ENCODE results near the gene ZFYVE9. TPM values are rescaled to one million over a fixed set of nuclear protein-coding genes. Genes with fewer than 3 reads are reported as not detected.
"Not testable (repeated sequence)": the region's sequence is repeated elsewhere in the genome, so short reads cannot be mapped to it uniquely, and the experiment has no call there.

Gene ZFYVE9, protein sequence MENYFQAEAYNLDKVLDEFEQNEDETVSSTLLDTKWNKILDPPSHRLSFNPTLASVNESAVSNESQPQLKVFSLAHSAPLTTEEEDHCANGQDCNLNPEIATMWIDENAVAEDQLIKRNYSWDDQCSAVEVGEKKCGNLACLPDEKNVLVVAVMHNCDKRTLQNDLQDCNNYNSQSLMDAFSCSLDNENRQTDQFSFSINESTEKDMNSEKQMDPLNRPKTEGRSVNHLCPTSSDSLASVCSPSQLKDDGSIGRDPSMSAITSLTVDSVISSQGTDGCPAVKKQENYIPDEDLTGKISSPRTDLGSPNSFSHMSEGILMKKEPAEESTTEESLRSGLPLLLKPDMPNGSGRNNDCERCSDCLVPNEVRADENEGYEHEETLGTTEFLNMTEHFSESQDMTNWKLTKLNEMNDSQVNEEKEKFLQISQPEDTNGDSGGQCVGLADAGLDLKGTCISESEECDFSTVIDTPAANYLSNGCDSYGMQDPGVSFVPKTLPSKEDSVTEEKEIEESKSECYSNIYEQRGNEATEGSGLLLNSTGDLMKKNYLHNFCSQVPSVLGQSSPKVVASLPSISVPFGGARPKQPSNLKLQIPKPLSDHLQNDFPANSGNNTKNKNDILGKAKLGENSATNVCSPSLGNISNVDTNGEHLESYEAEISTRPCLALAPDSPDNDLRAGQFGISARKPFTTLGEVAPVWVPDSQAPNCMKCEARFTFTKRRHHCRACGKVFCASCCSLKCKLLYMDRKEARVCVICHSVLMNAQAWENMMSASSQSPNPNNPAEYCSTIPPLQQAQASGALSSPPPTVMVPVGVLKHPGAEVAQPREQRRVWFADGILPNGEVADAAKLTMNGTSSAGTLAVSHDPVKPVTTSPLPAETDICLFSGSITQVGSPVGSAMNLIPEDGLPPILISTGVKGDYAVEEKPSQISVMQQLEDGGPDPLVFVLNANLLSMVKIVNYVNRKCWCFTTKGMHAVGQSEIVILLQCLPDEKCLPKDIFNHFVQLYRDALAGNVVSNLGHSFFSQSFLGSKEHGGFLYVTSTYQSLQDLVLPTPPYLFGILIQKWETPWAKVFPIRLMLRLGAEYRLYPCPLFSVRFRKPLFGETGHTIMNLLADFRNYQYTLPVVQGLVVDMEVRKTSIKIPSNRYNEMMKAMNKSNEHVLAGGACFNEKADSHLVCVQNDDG (N-terminal part only)
- total RNA-seq: 17.9 TPM
- long read RNA-seq, full-length matches to known transcripts: 2 of 5 reads
- long read RNA-seq, partial matches to known transcripts: 2 of 5 reads
- long read RNA-seq, other reads (novel, unspliced or antisense): 1 of 5 reads

DNA sequence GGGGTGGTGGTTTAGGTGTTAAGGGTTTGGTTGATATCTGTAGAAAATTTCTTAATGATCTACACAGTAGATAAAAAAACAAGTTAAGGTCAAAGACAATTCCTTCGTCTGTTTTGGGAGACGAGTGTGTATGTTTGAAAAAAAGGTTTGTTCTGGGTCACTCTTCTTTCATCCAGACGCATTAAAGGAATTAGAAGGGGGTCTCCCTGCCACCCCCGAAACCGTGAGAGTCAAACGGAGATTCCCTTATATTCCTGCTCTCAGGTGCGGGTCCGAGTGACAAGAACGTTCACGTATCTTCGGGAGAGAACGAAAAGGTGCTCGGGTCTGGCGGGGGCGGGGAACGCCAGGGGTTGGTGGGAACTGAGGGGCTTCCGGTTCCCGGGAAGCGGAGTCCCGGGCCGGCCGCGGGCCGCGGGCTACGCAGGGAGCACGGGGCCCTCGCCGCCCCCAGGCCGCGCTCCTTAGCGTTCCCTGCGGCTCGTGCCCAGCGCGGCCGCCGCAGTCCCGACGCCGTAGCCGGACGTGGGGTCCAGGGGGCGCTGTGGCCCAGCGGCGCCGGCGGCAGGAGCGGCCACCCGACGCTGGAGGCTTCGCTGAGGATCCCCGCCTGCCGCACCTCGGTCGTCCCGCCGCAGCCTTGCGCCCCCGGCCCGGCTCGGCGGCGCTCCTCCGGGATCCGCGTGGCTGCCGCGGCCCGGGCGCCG, at the start of gene ZFYVE9:
ZFYVE9 (plus strand) TSS at position 577 of the 707 bp plus-strand sequence. CDS start 91,118 bp downstream, outside the sequence.
- Histone ChIP-seq H3K27ac (replicated peaks) (peak within 1 kb of the TSS; percentile 97), H3K4me1 (peaks cover 48% of the 10 kb centered on the region), H3K27me3 (ENCODE audit: low read depth) (no peaks in the 10 kb centered on the region), H3K4me3 (peak within 1 kb of the TSS; percentile 95), H3K36me3 (no peaks in the 10 kb centered on the region), H3K9me3 (replicated peaks) (no peaks in the 10 kb centered on the region)
- intact Hi-C loops (cut with micrococcal nuclease): loop anchor here (5.0 kb wide), 1 partner anchor 156 kb away; no protein-coding TSS in a partner anchor
- peak; percentile 76 for DNase-seq
- TF ChIP-seq, protein P1, sequence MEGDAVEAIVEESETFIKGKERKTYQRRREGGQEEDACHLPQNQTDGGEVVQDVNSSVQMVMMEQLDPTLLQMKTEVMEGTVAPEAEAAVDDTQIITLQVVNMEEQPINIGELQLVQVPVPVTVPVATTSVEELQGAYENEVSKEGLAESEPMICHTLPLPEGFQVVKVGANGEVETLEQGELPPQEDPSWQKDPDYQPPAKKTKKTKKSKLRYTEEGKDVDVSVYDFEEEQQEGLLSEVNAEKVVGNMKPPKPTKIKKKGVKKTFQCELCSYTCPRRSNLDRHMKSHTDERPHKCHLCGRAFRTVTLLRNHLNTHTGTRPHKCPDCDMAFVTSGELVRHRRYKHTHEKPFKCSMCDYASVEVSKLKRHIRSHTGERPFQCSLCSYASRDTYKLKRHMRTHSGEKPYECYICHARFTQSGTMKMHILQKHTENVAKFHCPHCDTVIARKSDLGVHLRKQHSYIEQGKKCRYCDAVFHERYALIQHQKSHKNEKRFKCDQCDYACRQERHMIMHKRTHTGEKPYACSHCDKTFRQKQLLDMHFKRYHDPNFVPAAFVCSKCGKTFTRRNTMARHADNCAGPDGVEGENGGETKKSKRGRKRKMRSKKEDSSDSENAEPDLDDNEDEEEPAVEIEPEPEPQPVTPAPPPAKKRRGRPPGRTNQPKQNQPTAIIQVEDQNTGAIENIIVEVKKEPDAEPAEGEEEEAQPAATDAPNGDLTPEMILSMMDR (IDR thresholded peaks at IDR 0.05; ENCODE audit: borderline replicate concordance): peak; percentile 86

DNA sequence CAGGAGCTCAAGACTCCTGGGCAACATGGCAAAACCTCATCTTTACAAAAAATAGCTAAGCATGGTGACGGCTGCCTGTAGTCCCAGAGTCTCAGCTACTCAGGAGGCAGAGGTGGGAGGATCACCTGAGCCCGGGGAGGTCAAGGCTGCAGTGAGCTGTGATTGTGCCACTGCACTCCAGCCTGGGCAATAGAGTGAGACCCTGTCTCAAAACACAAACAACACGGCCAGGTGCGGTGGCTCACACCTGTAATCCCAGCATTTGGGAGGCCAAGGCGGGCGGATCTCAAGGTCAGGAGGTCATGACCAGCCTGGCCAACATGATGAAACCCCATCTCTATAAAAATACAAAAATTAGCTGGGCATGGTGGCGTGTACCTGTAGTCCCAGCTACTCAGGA, 47.6 kb upstream of the ZFYVE9 start:
- H3K9me3 ChIP-seq (replicated peaks); DNase-seq; H3K27ac ChIP-seq (replicated peaks); H3K4me1 ChIP-seq; H3K4me3 ChIP-seq; intact Hi-C loops (cut with micrococcal nuclease); H3K27me3 ChIP-seq (ENCODE audit: low read depth): not testable (repeated sequence)
- peaks cover 28% of the 10 kb centered on the region for H3K36me3 ChIP-seq

DNA sequence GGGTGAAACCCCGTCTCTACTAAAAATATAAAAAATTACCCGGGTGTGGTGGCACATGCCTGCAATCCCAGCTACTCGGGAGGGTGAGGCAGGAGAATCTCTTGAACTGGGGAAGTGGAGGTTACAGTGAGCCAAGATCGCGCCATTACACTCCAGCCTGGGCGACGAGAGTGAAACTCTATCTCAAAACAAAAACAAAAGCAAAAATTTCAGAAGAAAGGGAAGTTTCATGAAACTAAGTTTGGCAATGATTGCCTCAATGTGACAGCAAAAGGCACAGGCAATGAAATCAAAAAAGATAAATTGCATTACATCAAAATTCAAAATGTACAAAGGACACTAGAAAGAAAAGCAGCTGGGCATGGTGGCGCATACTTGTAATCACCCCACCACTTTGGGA, 45.7 kb upstream of the ZFYVE9 start:
- H3K27ac ChIP-seq (replicated peaks): no peak overlapping the region
- no peak overlapping the region for H3K4me3 ChIP-seq
- H3K27me3 ChIP-seq (ENCODE audit: low read depth): no peaks in the 10 kb centered on the region
- H3K9me3 ChIP-seq (replicated peaks): no peaks in the 10 kb centered on the region
- peaks cover 11% of the 10 kb centered on the region for H3K36me3 ChIP-seq
- intact Hi-C loops (cut with micrococcal nuclease): no loop called here
- no peak for DNase-seq
- TF ChIP-seq, protein P1 (IDR thresholded peaks at IDR 0.05; ENCODE audit: borderline replicate concordance): no peak
- H3K4me1 ChIP-seq: no peaks in the 10 kb centered on the region

DNA sequence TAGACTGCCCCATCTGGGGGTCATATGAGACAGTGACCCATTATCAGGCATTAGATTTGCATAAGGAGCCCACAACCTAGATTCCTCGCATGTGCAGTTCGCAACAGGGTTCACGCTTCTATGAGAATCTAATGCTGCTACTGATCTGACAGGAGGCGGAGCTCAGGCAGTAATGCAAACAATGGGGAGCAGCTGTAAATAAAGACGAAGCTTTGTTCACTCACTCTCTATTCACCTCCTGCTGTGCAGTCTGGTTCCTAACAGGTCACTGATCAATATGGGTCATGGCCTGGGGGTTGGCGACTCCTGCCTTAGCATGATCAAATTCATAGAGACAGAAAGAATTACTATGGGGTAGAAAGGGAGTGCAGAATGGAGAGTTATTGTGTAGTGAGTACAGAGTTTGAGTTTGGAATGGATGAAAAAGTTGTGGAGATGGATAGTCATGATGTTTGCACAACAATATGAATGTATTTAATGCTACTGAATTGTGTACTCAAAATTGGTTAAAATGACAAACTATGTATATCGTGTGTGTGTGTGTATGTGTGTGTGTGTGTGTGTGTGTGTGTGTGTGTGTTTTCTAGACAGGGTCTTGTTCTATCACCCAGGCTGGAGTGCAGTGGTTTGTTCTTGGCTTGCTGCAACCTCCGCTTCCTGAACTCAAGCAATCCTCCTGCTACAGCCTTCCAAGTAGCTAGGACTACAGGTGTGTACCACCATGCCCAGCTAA, 43.6 kb upstream of the ZFYVE9 start:
- H3K4me3 ChIP-seq: no peak overlapping the region
- TF ChIP-seq, protein P1 (IDR thresholded peaks at IDR 0.05; ENCODE audit: borderline replicate concordance): no peak
- no peaks in the 10 kb centered on the region for H3K9me3 ChIP-seq (replicated peaks)
- H3K36me3 ChIP-seq: no peaks in the 10 kb centered on the region
- DNase-seq: no peak
- H3K27ac ChIP-seq (replicated peaks): no peak overlapping the region
- H3K27me3 ChIP-seq (ENCODE audit: low read depth): no peaks in the 10 kb centered on the region
- no peaks in the 10 kb centered on the region for H3K4me1 ChIP-seq
- intact Hi-C loops (cut with micrococcal nuclease): no loop called here

DNA sequence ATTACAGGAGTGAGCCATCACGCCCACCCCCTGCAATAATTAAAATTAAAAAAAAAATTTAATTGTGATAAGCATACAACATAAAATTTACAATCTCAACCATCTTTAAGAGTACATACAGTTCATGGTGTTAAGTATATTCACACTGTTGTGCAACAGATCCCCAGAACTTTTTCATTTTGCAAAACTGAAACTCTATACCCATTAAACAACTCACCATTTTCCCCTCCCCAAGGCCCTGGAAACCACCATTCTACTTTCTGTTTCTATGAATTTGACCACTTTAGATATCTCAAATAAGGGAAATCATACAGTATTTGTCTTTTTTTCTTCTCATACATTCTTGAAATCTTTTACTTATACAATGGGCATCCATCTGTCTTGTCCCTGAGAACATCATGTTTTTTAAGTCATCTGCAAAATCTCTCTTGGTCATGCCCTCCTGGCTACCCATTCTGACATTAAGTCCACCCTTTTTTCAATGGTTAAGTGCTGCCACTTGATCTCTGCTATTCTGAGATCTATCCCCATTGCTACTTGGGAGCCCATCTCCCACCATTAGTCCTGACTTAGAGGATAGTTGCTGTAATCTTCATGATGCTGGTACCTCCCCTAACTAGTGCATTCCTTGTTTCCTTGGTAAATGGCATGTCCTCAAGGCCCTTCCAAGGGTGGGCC, 39.4 kb upstream of the ZFYVE9 start:
- TF ChIP-seq, protein P1 (IDR thresholded peaks at IDR 0.05; ENCODE audit: borderline replicate concordance): no peak
- Histone ChIP-seq H3K9me3 (replicated peaks) (no peaks in the 10 kb centered on the region), H3K36me3 (no peaks in the 10 kb centered on the region), H3K4me3 (no peak overlapping the region), H3K27me3 (ENCODE audit: low read depth) (no peaks in the 10 kb centered on the region), H3K27ac (replicated peaks) (no peak overlapping the region), H3K4me1 (no peaks in the 10 kb centered on the region)
- no peak for DNase-seq
- intact Hi-C loops (cut with micrococcal nuclease): no loop called here

Measured in left ventricle myocardium inferior (tissue), 1 donor.